Measurements from ENCODE around the gene B4GALNT3.

DNA sequence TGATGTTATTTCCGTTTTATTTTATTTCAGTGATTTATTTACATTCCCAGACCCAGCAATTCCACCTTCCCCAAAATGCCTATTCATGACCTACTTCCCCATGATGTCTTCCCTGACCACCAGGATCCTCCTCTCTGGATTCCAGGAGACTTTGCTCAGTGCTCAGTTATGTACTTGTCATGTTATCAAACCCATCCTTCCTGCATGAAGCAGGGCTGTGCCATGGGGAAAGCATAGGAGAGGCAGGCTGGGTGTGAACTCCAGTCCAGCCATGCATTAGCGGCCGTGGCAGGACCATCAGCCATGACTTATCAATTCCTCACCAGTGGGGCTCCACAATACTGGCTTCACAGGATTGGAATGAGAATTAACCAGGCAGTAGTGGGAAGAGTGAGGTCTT lies 57.8 kb downstream of the B4GALNT3 start:
- TF ChIP-seq EZH2 (IDR thresholded peaks at IDR 0.05) = no peak
- no peak for TF ChIP-seq POLR2AphosphoS5 (IDR thresholded peaks at IDR 0.05; ENCODE audit: borderline replicate concordance, low read depth, low read length)
- TF ChIP-seq FOXP2 (optimal IDR thresholded peaks at IDR 0.05; ENCODE audit: control extremely low read depth, extremely low read length, insufficient read depth) = no peak

Data from SK-N-MC (cell line).